Activated naive CD4-positive, alpha-beta T cell treated with anti-CD3 and anti-CD28 coated beads, Interleukin-2, amount 50 U/mL, for 16 hours (primary cell): Measurements from ENCODE around the gene IPO9.
"Not testable (repeated sequence)": the region's sequence is repeated elsewhere in the genome, so short reads cannot be mapped to it uniquely, and the experiment has no call there.

Experiments
- DNase-seq: peaks from one replicate; pipeline ENCODE4 v3.0.0-alpha.2; 2020

IPO9 gene

GRCh38 chr1:201810466-201811216, 18.3 kb upstream of the IPO9 start:
- no peak for DNase-seq

DNA sequence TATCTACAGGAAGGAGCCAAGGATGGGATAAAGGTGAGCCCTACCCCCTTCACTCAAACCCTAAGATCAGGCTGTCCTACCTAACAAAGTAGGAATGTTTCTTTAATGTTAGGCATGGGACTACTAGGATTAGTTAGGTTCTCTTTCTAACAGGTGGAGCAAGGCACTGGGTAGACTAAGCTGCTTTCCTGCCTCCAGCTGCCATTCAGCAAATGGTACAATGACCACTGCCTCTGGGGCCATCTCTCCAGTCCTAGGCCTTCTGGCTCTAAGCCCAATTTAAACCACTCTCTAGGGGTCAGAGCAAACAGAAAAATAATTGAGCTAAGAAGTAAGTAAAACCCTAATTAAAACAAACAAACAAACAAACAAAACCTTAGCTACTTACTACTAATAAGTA, 15.7 kb upstream of the IPO9 start:
- no peak for DNase-seq

DNA sequence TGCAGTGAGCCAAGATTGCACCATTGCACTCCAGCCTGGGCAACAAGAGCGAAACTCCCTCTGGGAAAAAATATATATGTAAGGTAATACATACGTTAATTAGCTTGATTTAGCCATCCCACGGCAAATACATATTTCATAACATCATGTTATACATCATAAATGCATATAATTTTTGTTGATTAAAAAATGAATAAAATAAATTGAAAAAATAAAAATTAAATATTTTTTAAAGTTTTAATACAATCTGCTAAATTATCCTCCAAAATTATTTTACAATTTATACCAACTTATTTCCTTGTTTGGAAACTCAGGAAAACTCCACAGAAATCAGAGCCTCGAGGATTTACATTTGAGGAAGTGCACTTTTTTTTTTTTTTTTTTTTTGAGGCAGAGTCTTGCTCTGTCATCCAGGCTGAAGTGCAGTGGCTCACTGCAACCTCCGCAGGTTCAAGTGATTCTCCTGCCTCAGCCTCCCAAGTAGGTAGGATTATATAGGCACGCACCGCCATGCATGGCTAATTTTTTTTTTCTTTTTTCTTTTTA, 12.6 kb upstream of the IPO9 start:
- DNase-seq, result no peak

DNA sequence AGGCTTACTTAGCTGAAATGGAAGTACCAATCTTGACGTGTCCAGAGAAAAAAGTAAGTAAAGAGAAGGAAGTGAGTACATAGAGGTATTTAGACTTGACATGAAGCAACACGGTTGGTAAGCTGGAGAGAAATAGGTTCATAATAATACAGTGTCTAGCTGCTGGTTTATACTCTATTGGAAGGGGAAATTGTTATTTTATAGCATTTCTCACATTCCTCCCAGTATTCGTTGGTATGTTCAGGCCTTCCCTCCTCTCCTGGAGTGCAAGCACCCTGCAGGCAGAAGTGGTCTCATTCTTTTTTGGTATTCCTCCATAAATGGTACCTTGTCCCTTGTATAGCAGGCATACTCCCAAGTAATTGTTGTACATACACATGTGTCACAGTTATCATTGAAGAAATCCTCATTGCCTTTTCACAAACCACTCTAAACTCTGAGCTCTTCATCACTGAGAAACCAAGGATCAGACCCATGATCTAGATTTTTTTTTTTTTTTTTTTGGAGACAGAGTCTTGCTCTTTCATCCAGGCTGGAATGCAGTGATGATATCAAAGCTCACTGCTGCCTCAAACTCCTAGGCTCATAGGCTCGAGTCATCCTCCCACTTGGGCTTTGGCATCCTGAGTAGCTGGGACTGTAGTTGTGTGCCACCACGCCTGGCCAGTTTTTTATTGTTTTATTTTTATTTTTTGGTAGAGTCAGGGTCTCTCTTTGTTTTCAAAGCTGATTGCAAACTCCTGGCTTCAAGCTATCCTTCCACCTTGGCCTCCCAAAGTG, 9.8 kb upstream of the IPO9 start:
- DNase-seq, result no peak

- DNase-seq, result no peak
Observed at GRCh38 chr1:201820413-201820812, 8.5 kb upstream of the IPO9 start.

- DNase-seq, result no peak
Observed at GRCh38 chr1:201825245-201825644, 3.7 kb upstream of the IPO9 start.

DNA sequence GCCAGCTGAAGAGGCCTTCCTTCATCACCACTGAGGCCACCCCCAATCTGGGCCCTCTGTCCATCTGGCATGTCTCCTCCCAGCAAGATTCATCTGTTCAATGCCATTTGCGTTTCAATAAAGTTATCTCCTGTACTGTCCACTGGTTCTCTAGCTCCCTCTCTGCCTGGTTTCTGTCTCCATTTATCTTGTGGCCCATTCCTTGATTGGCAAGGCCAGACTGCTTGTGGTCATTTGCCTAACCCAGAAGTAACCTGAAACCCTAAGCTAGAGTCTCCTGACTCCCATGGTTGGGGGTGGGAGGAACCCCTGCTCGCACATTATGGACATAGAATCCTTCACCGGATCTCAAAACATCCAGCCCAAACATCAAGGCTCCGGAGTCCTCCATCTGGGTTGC, 2.1 kb upstream of the IPO9 start:
- no peak for DNase-seq

- DNase-seq, result no peak
Observed at GRCh38 chr1:201827321-201828216, 1.4 kb upstream of the IPO9 start.

DNA sequence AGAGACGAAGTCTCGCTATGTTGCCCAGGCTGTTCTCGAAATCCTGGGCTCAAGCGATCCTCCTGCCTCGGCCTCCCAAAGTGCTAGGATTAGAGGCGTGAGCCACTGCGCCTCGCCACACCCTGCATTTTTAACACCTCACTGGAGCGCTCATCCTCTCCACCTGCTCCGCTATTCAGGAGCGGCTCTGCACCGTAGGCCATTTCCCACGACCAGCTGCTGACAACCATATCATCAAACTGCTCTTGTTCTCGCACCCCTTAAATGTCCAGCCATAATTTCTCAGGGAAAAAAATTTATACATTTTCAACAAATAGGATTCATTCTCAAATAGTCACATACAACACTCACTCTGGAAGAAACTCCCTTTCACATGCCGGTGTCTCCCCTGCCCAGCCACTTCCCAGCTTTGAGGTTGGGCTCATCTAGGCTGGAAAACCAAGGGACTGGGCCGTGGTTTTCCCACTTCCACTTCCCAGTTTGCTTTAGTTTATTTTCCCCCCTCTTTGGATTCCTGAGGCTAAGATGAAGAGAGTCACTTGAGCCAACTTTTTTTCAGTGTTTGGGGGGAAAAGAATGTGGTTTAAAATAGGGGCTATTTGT, 639 bp upstream of the IPO9 start:
- no peak for DNase-seq

GRCh38 chr1:201831371-201831770, 2.4 kb downstream of the IPO9 start:
- DNase-seq, result no peak

- no peak for DNase-seq
Observed at GRCh38 chr1:201834621-201835020, 5.7 kb downstream of the IPO9 start.

DNA sequence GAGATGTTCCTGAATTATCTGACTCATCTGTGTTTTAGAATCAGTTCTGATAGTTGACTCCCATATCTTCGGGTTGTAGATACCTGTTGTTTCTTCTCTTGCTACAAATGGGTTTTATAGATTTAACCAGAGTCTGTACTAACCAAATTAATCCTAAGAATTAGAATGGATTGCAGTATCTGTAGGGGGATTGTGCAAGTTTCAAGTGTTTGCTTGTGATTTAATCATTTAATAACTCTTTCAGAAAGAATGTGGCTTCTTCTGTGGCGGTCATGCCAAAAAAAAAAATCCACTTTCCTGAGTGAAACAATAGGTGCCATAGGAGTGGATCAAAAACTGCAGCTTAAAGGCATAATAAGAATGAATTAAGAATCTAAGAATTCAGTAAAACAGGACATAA, 9.4 kb downstream of the IPO9 start:
- DNase-seq, result no peak

DNA sequence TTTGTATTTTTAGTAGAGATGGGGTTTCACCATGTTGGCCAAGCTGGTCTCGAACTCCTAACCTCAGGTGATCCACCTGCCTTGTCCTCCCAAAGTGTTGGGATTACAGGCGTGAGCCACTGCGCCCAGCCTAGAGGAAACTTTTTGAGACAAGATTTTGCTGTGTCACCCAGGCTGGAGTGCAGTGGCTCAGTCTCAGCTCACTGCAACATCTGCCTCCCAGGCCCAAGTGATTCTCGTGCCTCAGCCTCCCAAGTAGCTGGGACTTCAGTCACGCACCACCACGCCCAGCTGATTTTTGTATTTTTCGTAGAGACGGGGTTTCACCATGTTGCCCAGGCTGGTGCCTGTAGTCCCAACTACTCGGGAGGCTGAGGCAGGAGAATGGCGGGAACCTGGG, 10.1 kb downstream of the IPO9 start:
- not testable (repeated sequence) for DNase-seq

GRCh38 chr1:201840055-201840454, 11.1 kb downstream of the IPO9 start:
- no peak for DNase-seq

- DNase-seq, result no peak
Observed at GRCh38 chr1:201840490-201840889, 11.5 kb downstream of the IPO9 start.

DNA sequence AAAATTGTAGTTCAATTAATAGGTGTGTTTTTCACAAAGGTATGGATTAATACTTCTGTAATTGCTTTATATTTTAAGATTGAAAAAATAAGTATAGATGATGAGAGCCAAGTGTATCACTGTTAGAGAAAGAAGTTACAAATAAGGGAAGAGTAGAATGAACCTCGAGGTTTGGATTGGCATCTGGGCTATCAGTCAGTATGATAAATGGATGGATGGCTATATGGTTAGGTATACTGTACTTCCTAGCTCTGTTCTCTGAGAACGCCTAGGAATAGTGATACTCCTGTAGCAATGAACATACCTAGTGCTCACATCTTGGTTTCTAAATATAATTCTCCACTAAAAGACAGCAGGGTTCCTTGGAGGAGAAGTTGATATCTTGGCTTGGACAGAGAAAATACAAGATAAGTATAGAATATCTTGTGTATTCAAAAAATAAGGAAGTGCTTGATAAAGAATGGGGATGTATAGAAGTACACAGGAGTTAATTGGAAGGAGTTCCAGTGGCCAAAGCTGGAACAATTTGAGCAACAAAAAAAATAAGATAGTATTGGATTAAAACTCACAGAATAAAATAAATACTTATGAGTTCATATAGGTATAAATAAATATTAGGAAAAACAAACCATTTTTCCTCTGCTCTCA, 12.4 kb downstream of the IPO9 start:
- DNase-seq, result no peak

GRCh38 chr1:201842472-201843027, 13.6 kb downstream of the IPO9 start:
- DNase-seq, result no peak

GRCh38 chr1:201845331-201846083, 16.6 kb downstream of the IPO9 start:
- DNase-seq, result no peak

- DNase-seq, result no peak
Observed at GRCh38 chr1:201847150-201847549, 18.2 kb downstream of the IPO9 start.

GRCh38 chr1:201848230-201848629, 19.3 kb downstream of the IPO9 start:
- DNase-seq, result no peak
